LNCaP clone FGC (cell line): ENCODE results near the gene ACTN1.

Experiments
- DNase-seq: peaks from one replicate; pipeline ENCODE4 v3.0.0-alpha.2; 2011; ENCODE audit warnings: low read depth
- H3K4me3 ChIP-seq: 2 replicates; pipeline ENCODE4 v1.5.1; 2011; ENCODE audit warnings: mild to moderate bottlenecking, low read depth, low read length, control low read depth
- TF ChIP-seq, protein P1 (sequence below): IDR thresholded peaks from 2 replicates; pipeline ENCODE4 v1.5.1; 2012; ENCODE audit warnings: mild to moderate bottlenecking; ENCODE audit not compliant: control insufficient read depth, insufficient read depth; ENCODE audit errors: extremely low read depth

Gene ACTN1

DNA sequence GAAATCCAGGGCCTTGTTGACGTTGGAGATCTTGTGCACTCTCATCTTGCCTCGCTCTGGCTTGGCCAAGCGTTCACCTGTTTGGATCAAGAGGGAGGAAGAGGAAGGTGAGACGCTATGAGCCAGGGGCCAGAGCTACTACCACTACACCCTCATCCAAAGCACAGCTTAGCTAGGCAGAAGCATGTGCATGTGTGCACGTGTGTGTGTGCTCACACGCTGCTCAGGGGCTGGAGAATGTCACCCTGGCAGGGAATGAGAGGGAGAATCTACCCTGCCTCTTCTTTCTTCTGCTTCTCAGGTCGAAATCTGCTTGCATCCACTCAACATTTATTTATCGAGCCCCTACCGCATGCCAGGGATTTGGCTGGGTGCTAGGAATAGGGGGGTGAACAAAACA is 58.1 kb downstream of the ACTN1 start:
- TF ChIP-seq, protein P1, sequence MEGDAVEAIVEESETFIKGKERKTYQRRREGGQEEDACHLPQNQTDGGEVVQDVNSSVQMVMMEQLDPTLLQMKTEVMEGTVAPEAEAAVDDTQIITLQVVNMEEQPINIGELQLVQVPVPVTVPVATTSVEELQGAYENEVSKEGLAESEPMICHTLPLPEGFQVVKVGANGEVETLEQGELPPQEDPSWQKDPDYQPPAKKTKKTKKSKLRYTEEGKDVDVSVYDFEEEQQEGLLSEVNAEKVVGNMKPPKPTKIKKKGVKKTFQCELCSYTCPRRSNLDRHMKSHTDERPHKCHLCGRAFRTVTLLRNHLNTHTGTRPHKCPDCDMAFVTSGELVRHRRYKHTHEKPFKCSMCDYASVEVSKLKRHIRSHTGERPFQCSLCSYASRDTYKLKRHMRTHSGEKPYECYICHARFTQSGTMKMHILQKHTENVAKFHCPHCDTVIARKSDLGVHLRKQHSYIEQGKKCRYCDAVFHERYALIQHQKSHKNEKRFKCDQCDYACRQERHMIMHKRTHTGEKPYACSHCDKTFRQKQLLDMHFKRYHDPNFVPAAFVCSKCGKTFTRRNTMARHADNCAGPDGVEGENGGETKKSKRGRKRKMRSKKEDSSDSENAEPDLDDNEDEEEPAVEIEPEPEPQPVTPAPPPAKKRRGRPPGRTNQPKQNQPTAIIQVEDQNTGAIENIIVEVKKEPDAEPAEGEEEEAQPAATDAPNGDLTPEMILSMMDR = no peak
- DNase-seq = no peak
- H3K4me3 ChIP-seq = no peak overlapping the region

DNA sequence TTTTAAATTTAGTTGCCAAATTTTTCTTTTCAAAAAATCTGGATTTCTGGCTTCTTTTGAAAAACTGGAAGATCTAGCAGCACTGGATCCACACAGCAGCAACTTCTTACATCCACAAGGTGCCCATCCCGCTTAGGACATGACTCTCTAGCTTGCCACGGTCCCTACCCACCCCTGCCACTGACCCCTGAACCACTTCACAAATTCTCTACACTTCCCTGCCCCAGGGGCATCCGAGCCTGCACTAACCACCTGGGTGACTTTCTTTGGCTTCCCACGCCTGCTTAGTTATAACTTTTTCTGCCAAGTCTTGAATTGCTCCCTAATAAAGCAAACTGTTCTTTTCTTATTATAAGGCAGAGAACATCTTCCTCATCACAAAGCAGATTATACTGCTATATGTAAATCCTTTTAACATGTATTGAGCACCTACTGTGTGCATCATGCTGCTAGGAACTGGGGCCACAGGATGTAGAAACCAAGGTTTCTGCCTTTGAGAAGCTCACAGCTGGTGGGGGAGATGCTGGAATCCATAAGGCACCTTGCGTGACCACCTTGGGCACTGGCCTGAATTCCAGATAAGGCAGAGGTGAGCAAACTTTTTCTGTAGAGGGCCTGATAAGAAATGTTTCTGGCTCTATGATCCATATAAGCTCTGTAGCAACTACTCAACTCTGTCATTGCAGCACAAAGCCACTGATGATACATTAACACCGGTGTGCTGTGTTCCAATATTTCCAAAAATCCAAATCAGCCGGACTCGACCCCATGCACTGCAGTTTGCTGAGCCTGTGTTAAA is 59.8 kb downstream of the ACTN1 start:
- TF ChIP-seq, protein P1 = no peak
- no peak overlapping the region for H3K4me3 ChIP-seq
- no peak for DNase-seq

DNA sequence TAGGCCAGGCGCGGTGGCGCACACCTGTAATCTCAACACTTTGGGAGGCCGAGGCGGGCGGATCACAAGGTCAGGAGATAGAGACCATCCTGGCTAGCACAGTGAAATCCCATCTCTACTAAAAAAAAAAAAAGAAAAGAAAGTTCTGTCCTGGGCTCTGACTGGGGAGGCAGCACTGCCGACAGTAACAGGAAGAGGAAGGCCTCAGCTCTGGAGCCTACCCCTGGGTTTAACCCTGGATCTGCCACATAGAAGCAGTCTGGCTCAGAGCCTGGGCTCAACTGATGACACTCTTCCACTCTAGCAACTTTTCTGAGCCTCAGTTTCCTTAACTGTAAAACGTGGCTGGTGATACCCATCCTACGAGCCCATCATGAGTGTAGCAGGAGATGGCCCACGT is 60.5 kb downstream of the ACTN1 start:
- TF ChIP-seq, protein P1 = no peak
- no peak for DNase-seq

DNA sequence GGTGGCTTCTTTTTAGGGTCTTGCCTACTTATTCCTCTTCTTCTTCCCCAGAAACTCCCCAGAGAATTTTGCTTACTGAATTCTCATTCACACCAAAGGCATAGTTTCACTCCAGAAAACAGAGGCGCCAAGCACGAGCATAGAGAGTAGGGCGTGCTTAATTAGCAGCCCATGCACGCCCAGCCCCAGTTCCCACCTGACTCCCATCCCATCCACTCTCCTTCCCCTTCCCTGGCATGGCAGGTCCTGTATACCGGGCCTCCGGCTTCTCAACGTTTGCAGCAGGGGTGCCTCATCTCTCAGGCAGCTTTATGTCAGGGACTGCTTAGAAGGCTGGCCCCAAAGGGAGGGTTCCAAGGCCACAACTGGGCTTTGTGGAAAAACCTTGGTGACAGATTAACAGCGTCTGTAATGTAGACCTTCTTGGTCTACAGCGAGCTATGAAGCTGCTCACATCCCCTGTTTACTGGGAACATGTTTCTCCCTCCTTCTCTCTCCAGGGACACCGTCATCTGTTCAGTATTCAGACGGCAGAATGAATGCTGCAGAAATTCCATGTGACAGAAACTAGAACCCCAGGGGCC is 62.7 kb downstream of the ACTN1 start:
- no peak for DNase-seq
- no peak overlapping the region for H3K4me3 ChIP-seq

More for the DNA sequence above, 60.5 kb downstream of the ACTN1 start:
- no peak overlapping the region for H3K4me3 ChIP-seq

DNA sequence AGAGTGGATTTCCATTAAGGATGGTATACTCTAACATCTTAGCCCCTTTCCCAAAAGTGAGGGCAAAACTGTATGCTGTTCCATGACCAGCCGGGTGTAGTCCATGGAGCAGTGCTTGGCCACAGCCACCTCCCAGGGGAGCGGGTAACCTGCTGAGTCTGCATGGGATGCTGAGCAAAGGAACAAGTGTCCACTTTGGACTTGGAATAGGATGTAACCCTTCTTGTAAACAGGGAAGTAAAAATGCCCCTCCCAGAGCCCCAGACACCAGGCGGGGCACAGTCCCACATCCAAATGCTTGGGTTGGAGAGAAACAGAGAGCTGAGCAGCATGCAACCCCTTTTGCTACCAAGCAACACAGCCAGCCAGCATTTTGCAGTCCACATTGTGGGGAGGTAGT is 65.6 kb downstream of the ACTN1 start:
- DNase-seq = no peak
- no peak overlapping the region for H3K4me3 ChIP-seq
- TF ChIP-seq, protein P1 = no peak

More for the DNA sequence above, 62.7 kb downstream of the ACTN1 start:
- TF ChIP-seq, protein P1 = no peak

DNA sequence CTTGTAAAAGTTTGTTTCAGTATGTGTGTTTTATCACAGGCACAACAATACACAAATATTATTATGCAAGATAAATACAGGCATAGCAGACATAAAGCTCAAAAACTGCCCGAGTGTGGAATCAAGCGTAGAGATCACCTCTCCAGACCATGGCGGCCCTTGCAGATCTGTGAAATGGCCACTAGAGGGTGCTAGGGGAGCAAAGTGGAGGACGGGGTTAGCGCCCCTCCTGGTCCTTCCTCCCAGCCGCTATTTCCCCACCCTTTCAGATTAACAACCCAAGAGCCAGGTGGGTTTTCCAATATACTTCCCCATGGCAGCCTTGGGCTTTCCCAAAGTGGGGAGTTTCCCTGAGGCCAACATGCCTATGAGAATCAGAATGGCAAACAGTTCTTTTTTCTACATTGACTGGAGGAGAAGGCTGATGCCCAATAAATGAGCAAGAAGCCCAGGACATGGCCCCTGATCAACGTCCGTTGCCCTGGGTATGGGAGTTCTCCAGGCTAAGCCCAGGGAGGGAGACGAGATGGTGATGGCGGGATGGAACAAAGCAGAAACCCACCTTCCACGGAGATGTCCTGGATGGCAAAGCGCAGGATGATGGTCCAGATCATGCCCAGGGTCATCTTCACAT is 67.4 kb downstream of the ACTN1 start:
- H3K4me3 ChIP-seq = no peak overlapping the region
- DNase-seq = peak; percentile 17
- TF ChIP-seq, protein P1 = peak; percentile 99
